Endometrium (tissue), 2 donors: Measurements from ENCODE around the gene NCK2.

Experiments
- FAIRE-seq: peaks from 2 replicates; lab custom pipeline; 2012; peaks lifted over from hg19 to GRCh38; lab: Jason Lieb, UNC
- donor health status: control.
- donor health status: control.

Gene NCK2

DNA sequence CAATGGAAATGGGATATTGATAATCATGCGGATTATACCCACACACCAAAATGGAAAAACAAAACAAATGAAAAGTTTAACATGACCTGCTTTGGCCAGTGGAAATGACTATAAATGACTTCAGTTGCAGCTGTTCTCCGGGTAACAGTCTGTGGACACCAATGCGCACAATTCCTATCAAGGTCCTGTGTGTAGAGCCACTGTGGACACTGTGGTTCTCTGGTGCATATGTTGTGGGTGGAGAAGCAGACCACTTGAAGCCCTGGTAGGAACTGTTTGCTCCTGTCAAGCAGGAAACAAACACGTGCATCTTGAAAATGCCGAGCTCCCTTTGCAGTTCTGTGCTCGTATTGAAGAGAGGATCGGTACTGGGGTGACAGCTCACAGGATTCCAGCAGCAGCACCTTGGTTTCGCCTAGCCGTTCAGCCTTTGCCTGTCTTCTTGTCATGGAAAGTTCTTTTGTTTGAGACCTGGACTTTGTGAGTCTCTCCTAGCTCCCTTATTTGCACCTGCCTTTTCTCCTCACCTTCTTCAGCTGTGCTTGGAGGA is 32.9 kb downstream of the NCK2 start:
- FAIRE-seq, result no peak

DNA sequence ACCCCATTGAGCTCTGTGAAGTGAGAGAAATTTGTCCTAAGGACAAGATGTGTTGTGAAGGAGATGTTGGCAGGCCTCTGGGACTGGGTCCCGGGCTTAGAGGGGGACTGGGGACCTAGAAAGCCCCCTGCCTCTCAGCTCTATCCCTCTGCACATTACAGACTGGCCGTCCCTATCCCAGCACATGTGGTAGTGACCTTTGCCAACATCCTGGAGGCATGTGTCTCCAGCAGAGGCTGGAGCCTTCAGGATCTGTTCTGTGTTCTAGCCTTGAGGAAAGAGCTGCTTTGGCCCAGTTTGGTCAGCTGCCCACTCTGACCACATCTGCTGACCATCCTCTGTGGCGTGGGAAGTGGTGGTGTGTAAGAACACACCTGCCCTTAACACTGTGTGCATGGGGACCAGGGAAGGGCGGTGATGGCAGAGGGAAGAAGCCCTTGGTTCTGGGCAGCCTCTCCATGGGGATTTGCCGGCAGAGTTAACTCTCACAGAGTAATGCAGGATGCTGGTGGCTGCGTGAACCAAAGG is 33.4 kb downstream of the NCK2 start:
- no peak for FAIRE-seq

DNA sequence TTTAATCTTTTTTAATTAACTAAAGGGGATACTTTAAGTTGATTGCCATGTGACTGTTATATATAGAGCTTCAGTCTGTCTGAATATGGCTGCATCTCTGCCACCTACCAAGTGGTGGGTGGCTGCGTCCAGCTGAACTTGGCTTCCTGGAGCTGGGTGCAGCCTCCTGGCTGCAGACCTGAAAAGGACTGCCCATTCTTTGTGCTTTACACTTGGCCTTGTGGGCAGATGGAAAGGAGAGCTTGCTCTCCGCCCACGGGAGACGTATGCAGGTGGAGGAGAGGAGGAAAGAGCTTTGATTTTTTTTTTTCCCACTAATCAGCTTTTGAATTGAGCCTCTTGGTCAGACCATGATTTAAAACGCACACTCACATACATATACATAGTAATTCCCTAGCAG is 34.7 kb downstream of the NCK2 start:
- FAIRE-seq, result no peak

DNA sequence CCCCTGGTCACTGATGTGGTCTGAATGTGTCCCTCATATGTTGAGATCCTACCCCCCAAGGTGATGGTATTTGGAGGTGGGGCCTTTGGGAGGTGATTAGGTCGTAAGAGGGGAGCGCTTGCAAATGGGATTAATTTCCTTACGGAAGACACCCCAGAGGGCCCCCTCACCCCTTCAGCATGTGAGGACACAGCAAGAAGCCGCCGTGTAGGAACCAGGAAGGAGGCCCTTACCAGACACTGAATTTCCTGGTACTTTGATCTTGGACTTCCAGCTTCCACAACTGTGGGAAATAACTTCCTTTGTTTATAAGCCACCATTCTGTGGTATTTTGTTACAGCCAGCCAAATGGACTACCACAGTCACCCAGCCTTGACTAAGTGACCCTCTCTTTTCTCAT is 35.9 kb downstream of the NCK2 start:
- no peak for FAIRE-seq

DNA sequence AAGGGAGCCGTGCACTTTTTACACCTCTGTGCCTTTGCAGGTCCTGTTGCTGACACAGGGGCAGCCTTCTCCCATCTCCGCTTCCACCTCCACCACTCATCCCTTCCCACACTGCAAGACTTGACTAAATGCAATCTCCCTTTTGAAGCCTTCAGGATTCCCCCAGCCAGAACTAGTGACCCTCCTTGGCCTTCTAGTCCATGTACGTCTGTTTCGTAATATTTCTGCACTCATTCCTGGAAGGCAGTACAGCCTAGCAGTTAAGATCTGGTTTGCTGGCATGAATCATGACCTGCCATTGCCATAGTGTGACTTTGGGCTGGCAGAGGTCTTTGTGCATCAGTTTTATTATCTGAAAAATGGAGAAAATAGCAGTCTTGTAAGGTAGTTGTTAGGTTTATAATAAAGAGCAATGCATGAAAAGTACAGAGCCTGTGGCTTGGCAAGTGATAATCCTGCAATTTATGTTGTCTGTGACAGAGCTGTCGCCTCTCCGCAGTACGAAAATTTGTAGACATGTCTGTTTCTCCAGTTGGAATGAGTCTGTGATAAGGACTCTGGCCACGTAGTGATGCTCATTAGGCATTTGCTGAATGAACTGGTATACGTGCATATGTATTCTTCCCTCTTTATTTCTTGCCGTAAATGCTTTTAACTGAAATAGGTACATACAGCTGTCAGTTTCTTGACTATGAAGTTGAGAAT is 36.7 kb downstream of the NCK2 start:
- no peak for FAIRE-seq

DNA sequence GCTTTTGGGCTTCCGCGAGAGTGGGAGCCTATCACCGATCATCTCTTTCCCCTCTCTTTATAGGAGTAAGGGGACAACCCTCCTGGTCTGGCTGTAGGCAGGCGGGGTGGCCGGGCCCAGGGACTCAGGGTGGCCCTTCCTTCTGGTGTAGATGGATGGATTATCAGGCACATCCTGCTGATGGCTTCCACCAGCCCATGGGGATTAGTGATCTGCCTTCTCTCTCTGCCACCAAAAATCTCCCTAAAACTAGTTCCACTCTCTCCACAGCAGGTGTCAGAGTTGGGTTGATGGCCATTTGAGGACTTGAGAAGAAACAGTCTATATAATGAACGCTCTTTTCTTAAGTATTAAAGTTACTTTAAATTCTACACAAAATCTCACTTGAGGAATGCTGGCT is 37.4 kb downstream of the NCK2 start:
- no peak for FAIRE-seq

DNA sequence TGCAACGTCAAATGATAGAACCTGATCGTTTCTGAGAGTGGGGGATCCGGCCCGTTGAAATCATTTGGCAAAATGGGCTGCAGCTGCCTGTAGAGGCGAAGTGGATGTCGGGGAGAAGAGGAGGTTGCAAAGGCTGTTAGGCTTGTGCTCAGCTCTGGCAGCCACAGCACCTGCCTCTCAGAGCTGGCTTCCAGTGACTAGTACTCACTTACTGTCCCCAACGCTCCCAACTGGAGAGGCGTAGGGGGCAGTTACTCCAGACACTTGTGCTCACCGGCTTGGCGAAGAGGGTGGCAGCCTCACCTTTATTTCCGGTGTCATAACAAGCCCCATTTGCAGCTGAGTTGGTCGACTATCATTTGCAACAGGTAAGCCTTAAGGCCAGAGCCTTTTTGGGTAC is 37.9 kb downstream of the NCK2 start:
- no peak for FAIRE-seq

DNA sequence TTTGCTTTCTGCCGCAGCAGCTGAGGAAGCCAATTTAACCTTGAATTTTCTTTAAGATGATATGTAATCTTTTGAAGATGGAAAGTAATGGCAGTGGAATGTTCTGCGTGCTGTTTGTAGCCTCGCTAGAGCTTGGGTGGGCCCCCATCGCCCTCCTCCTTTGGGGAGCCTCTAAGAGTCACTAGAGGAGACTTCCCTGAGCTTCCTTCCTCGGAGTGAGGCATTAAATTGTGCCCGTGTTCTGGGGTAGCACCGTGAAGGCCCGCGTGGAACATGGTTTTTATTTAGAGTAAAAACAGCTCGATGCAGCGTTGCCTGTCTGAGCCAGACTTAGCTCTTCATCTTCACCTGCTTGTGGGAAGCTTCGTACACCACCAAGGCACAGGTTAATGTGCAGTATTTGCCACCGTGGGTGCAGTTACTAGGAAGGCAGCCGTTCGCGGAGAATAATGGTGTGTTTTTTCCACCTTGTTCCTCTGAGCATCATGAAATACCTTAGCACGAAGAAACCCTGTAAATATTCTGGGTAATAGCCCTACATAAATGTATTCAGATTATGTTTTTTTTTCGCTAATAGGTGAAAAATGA is 38.5 kb downstream of the NCK2 start:
- FAIRE-seq, result no peak

DNA sequence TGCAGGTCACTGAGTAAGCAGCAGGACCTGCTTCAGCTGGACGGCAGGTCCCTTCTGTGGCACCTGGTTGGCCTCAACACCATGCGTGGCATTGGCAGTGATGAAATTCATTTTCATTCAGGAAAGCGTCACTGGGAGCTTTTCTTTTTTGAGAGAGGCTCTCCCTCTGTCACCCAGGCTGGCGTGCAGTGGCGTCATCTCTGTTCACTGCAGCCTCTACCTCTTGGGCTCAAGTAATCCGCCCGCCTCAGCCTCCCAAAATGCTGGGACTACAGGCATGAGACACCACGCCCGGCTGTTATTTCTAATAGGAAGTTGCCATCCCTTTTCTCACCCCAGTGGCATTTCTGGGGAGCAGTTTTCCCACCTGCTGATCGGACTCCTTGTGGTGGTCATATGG is 39.3 kb downstream of the NCK2 start:
- no peak for FAIRE-seq

DNA sequence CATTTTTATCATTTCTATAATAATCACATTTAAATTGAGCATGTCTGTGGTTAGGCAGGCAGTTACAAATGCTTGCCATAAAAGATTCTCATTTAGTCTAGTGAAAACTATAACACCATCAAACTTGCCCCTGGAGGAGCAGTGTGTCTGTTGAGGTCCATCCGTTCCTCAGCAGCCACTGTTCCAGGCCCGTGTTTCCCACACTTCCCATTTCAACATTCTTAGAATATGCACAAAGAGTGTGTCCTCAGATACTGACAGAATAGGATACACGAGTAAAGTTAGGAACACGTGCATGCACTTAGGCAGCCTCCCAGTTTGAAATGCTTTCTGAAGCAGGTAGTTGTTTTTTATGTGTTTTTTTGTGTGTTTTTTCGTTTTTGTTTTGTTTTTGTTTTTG is 39.9 kb downstream of the NCK2 start:
- FAIRE-seq, result no peak

DNA sequence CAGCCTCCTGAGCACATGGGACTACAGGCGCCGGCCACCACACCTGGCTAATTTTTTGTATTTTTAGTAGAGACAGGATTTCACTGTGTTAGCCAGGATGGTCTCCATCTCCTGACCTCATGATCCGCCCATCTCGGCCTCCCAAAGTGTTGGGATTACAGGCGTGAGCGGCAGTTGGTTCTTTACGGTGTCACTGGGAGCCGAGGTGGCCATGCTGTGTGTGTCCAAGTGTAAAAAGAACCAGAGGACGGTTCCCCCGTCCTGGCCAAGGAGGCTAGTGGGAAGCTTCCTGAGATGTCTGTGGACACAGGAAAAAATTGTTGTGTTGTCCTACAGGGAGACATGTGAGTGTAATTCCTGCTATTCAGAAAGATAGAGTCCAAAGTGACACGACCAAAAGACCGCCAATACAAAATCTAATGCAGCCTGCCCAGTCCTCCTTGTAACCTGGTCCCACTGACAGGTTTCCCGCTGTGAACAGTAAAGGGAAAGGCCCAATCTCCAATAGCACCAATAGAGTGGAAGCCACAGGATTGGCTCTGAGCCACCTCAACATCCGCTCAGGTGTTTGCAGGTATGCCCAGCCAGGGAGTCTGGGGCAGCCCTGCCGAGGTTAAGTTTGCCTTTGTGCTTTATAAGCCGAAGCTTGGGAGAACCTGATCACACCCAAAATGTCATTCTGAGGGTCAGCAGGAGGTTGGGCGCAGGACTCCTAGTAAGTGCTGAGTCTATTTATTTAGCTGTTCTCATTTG is 40.6 kb downstream of the NCK2 start:
- FAIRE-seq, result no peak

DNA sequence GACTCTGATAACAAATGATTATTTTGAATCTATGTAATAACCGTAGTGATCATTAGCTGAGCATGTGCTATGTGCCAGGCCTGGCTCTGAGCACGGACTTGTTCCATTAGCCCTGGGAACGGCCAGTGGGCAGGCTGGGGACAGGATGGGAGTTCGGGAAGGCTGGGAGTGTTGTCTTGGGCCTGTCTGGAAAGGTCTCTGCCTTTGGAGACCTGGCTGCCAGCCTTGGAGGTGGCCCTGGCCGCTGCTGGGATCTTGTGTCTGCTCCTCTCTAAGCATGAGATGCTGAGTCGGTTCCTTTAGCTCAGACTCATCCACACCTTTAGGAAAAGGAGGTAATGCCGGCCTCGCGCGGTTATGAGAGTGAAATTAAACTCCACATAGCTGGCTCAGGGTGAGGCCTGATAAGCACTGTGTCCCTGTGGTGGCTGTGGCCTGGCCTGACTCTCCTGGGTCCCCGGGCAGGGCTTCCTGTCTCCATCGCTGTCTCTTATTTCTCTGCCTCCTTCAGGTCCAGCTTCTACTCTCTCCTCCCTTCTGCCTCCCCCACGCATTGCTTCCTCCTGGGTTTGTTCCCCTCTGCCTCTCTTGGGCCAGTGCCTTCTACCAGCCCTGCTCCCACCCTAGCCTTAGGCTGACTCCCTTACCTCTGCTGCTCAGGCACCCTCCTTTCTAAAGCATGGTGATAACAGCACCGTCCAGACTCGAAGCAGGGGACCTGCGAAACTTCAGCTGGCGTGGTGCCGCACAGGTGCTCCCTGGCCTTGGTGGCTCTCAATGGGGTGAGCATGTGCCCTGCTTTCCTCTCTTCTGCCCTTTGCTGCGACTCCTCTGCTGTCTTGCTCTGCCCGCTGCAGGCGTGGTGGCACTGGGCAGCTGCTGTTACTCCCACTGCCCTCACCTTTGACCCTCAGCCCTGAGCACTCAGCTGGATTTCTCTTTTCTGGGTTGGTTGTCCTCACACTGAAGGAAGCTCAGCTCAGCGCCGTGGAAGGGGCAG is 41.8 kb downstream of the NCK2 start:
- FAIRE-seq, result no peak

DNA sequence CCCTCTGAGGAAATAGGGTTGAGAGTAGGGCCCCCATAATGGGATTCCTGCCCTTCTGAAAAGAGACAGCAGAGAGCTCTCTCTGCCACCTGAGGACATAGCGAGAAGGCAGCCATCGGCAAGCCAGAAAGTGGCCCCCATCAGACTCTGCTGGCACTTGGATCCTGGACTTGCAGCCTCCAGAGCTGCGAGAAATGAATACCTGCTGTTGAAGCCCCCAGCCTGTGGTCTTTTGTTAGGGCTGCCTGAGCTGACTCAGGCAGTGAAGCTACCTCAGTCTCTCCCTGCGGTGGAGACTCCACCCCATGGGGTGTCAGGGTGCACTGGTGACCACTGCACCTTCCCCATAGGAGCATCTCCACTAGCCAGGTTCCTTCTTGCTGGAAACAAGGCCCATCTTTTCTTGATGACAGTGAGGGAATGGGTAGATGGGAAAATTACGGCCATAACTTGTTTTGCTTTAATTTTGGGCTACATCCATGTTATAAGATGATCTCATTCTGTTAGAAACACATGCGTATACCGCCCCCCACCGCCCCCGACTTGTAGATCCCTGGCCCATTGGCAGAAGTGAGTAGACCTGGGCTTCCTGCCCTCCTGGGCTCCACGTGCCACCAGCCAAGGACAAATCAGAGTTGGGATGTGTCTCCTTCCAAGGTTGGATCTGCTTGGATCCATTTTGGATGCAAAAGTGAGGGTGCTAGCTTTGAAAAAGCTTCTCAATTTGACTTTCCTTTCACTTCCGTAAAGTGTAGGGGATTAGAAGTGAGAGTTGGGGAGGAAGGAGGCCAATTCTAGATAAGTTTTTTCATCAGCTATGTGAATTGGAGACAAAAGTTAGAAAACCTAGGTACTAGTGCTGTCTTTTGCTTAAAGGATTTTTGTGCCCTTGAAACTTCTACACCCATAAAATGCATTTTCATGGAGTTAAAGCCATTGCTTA is 42.9 kb downstream of the NCK2 start:
- no peak for FAIRE-seq

DNA sequence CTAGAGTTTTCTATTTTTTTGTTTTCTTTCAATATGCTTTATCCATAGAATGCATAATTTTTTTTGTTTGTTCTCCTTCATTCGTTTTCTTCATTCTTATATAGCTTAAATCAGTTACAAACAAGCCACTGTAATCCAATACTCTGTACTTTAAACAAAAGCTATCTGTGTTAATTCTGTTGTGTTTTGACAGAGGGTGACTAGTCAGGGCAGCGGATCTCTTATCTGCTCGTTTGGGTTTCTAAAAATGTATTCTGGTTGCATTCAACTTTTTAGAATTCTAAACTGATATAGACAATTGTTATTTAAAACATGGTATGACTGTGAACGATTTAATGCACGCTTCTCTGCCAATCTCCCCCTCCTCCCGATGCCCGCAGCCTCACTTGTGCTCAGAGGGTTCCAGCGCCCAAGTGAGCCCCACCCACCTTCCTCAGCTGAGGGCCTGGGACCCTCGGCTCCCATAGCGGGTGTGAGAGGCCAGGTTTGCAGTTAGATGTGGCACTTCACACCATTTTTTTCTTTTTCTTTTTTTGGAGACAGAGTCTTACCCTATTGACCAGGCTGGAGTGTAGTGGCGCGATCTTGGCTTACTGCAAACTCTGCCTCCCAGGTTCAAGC is 44.1 kb downstream of the NCK2 start:
- no peak for FAIRE-seq

DNA sequence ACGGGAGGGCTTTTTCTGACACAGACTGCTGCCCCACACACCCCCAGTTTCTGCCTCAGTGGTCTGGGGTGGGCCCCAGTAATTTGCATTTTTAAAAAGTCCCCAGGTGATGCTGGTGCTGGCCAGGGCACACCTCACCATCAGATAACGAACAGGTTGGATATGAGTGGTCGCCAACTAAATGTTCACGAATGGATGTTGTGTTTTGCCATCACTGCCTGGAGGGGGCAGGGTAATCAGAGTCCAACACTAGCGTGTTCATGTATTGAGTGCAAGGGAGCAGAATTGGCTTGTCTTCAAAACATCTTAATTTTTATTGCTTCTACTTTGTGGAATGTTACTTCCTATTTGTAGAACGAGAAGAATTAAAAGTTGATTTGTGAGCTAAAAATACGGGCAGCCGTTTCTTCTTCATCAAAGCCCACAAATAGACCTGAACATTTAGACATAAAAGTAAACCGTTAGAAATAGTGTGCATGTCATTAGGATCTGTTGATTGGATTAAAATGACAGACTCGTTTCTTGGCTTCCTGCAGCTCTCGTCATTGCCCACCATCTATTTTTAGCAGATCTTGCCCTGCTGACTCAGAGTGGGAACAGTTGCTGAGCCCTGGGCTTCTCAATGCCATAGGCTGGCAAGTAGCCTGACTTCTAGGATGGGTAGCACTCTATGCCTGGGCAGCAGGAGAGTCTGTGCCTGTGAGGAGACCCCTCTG is 45.2 kb downstream of the NCK2 start:
- FAIRE-seq, result no peak

DNA sequence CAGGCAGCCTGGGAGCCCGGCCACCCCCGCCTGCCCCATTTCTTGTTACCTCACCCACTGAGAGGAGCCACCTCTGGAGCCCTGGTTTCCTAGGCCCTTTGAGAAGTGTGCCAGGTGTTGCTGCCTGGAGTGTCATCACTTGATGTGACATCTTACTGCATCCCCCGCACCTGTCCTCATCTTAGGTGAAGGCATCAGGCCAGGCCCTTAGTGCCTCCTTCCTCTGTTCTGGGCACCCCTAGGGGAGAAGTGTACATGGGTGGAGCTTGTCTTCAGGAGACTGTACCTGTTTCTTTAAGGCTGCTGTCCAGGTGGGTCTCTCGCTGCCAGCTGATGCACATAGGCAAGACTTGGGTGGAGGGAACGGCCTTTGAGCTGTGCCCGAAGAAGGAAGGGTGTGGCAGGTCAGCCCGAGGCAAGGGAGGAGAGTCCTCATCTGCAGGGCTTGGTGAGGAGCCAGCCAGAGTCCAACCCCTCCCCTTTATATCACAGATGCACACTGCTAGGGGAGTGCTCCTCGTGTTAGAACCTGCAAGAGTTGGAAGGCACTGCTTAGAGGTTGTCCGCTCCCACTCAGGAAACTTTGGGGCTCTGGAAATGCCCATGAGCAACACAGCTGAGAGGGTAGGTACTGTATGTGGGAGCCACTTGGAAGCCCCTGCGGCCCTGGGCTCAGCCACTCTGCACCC is 45.9 kb downstream of the NCK2 start:
- no peak for FAIRE-seq

DNA sequence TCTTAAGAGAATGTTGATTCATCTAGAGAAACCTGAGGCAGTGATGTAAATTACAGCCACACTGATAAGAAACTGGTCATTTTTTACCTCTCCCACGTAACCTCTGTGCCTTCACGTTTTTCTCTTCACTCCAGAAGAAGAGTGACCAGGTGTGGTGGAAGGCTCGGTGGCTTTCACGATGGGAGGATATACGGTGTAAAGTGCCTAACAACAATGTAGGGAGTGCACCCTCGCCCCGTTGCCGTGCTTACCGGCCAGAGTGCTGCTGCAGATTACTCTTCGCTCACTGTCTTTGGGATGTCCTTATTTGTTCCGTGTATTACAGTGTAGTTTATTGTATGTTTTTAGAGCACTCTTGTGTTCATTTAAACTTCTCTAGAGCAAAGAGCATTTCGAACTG is 46.5 kb downstream of the NCK2 start:
- no peak for FAIRE-seq

DNA sequence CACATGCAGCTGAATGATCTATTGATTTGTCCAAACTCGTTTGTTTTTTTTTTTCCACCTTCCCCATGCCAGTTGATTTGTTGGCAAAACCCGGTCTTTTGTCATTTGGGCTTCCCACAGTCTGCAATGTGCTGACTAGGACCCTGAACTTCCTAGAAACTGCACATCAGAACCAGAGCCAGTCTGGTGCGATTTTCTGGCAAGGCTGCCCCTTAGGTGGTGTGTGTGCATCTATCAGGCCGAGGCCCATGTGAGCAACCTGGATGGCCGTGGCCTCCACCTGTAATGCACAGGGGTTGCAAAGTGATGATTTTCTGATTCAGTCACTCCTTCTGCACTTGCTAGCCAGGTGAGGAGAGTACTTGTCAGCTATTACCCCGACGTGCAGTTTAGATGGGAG is 47.8 kb downstream of the NCK2 start:
- FAIRE-seq, result no peak
